Right lobe of liver (tissue), 6 donors: Measurements from ENCODE around the gene PSMB8. TPM values are rescaled to one million over a fixed set of nuclear protein-coding genes. Genes with fewer than 3 reads are reported as not detected.

Source experiments
- ATAC-seq, 4 donors: fragments of 200-7000 bp; cut with Tn5 transposase; one replicate each; pipeline ENCODE4 v1.9.1; 2020; ENCODE audit warnings: mild to moderate bottlenecking in 4 of 4, moderate library complexity in 4 of 4
- DNase-seq, 3 donors: peaks; one replicate each; pipeline ENCODE4 v3.0.0-alpha.2; 2020
- H3K27ac ChIP-seq, 3 donors: fragments of 200-600 bp; one replicate each; pipeline ENCODE4 v1.8.0; 2022
- H3K27me3 ChIP-seq, 2 donors: fragments of 200-600 bp; one replicate each; pipeline ENCODE4 v1.8.0; 2022
- H3K36me3 ChIP-seq, 4 donors: fragments of 200-600 bp; sonication (generic) in 1 of 4; one replicate each; pipeline versions ENCODE4 v1.5.1 to v1.8.0; 2017 to 2022; ENCODE audit warnings: control low read depth in 1 of 4
- H3K4me1 ChIP-seq, 4 donors: fragments of 200-600 bp; sonication (generic) in 1 of 4; one replicate each; pipeline versions ENCODE4 v1.5.1 to v1.8.0; 2017 to 2022; ENCODE audit warnings: control low read depth in 1 of 4
- H3K4me3 ChIP-seq, 3 donors: fragments of 200-600 bp; one replicate each; pipeline ENCODE4 v1.8.0; 2022
- H3K9me3 ChIP-seq, 4 donors: fragments of 200-600 bp; sonication (generic) in 1 of 4; one replicate each; pipeline versions ENCODE4 v1.5.1 to v1.8.0; 2017 to 2022; ENCODE audit warnings: control low read depth in 1 of 4
- CTCF ChIP-seq, 4 donors: fragments of 200-600 bp in 3 of 4; fragments of 450-650 bp in 1 of 4; IDR thresholded peaks; one replicate each; pipeline versions ENCODE4 v1.5.1 to v1.8.0; 2016 to 2022; ENCODE audit warnings: antibody characterized with exemption in 4 of 4, mild to moderate bottlenecking in 2 of 4
- POLR2A ChIP-seq: fragments of 450-650 bp; IDR thresholded peaks from one replicate; pipeline ENCODE4 v1.6.1; 2017; ENCODE audit warnings: antibody characterized with exemption, mild to moderate bottlenecking
- WGBS: methylation state at CpG from one replicate; pipeline ENCODE4 v1.1.6; 2018; ENCODE audit warnings: low coverage, low lambda C conversion rate; ENCODE audit not compliant: insufficient coverage; ENCODE audit errors: missing lambda C conversion rate; 5-methylcytosine and 5-hydroxymethylcytosine counted together
- intact Hi-C, 2 donors: fragments of 100-400 bp; cut with DNase I; formaldehyde crosslinking; loops; one replicate each; pipeline versions ENCODE4 v1.11.2 to v1.14.1; 2022
- total RNA-seq, 6 experiments: library from RNA; depleted of rRNA in 2 of 6; stranded (reverse); fragments of >200 nt in 2 of 6; fragmentation: NEBNext Ultra II Directional in 3 of 6; extraction: Animal tissue kit (Norgen Biotek cat#: 25700) in 3 of 6; gene quantifications; one replicate each; pipeline versions ENCODE4 v1.1.0 to v1.2.4, GENCODE V29; 2016 to 2023
- donor health status: DM: no; HTN: yes; CAD: no.
- donor health status: DM: no; HTN: no; CAD: no.
- donor health status: DM: no; HTN: no; CAD: no.
- donor health status: DM: no; HTN: yes; CAD: no.
- donor health status: DM: no; HTN: yes; CAD: no.

PSMB8 gene
- total RNA-seq, 6 experiments from 2014 or later, result 34.7 to 66.3 (median 40.5) TPM

DNA sequence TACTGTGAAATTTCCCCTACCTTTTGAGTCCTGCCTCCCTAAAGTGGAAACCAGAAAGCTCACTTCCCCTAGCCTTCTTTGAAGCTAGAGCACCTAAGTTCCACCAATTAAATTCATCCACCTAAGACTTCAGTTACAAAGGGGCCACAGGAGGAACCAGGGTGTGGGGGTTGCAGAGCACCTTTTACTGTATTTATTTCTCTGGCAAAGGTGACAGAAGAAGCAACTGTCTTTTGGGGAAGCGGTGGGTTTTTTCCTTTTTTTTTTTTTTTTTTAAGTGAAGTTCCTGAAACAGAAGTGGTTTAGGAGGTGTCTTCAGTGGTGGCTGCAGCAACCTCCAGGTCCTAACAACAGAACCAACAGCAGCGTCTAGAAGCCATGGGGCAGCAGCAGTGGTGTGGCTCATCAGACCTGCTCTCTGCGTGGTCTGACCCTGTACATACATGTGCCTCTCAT is 23.2 kb upstream of the PSMB8 start:
- H3K27ac ChIP-seq, result no peak overlapping the region
- intact Hi-C loops, result no loop called here
- no peak for TF ChIP-seq POLR2A
- TF ChIP-seq CTCF (IDR thresholded peaks at IDR 0.05), result no peak
- no peaks in the 10 kb centered on the region for H3K27me3 ChIP-seq
- no peaks in the 10 kb centered on the region for H3K9me3 ChIP-seq
- WGBS, result 48% methylated on average over 3 of the region's 3 CpGs
- H3K4me1 ChIP-seq, result no peaks in the 10 kb centered on the region
- ATAC-seq, result peak in 2 of 4 donors; percentile 39 to 51
- H3K36me3 ChIP-seq, result no peaks in the 10 kb centered on the region
- H3K4me3 ChIP-seq, result no peak overlapping the region
- DNase-seq, result no peak

- 57% methylated on average over 9 of the region's 10 CpGs for WGBS
- Histone ChIP-seq H3K27me3 (no peaks in the 10 kb centered on the region), H3K4me3 (no peak overlapping the region), H3K27ac (no peak overlapping the region), H3K9me3 (no peaks in the 10 kb centered on the region), H3K36me3 (no peaks in the 10 kb centered on the region), H3K4me1 (no peaks in the 10 kb centered on the region)
- intact Hi-C loops, result no loop called here
- ATAC-seq (no peak), DNase-seq (no peak)
- TF ChIP-seq POLR2A (no peak), CTCF (IDR thresholded peaks at IDR 0.05) (no peak)
Measured at GRCh38 chr6:32865724-32866443, 22.0 kb upstream of the PSMB8 start.

DNA sequence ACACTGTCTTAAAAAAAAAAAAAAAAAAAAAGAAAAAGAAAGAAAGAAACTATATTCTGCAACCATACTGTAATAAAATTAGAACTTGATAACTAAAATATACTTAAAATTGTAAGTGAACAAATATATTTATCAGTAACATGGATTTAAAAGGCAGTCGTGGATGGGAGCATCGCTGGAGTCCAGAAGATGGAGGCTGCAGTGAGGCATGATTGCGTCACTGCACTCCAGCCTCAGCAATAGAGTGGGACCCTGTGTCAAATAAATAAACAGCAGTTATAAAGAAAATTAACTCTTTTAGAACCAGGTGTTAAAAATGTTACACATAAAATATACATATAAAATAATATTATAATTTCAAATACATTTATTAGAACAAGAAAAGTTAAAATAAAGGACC is 18.9 kb upstream of the PSMB8 start:
- Histone ChIP-seq H3K4me3 (no peak overlapping the region), H3K4me1 (no peaks in the 10 kb centered on the region), H3K27ac (no peak overlapping the region), H3K27me3 (no peaks in the 10 kb centered on the region), H3K9me3 (no peaks in the 10 kb centered on the region), H3K36me3 (peaks cover 0 to 20% (median 3%) of the 10 kb centered on the region in 4 donors)
- ATAC-seq (no peak), DNase-seq (no peak)
- intact Hi-C loops, result no loop called here
- 53% methylated on average over 3 of the region's 3 CpGs for WGBS
- TF ChIP-seq CTCF (IDR thresholded peaks at IDR 0.05), result no peak
- TF ChIP-seq POLR2A, result no peak

GRCh38 chr6:32860674-32861073 is 16.8 kb upstream of the PSMB8 start:
- Histone ChIP-seq H3K4me3 (no peak overlapping the region), H3K27ac (no peak overlapping the region), H3K36me3 (peaks cover 0 to 26% (median 3%) of the 10 kb centered on the region in 4 donors), H3K4me1 (no peaks in the 10 kb centered on the region), H3K27me3 (no peaks in the 10 kb centered on the region), H3K9me3 (no peaks in the 10 kb centered on the region)
- WGBS, result 85% methylated on average over 1 of the region's 1 CpG
- intact Hi-C loops, result no loop called here
- no peak for DNase-seq
- no peak for ATAC-seq
- TF ChIP-seq CTCF (IDR thresholded peaks at IDR 0.05), result no peak
- no peak for TF ChIP-seq POLR2A
